ENCODE data around the gene ZFHX3.

GRCh38 chr16:72923757-72924156 is 124.2 kb downstream of the ZFHX3 start:
- TF ChIP-seq ZZZ3 (IDR thresholded peaks at IDR 0.05; ENCODE audit: control insufficient read depth, insufficient read length, low read depth) (no peak), POLR2AphosphoS5 (IDR thresholded peaks at IDR 0.05; ENCODE audit: low read length) (no peak)
- TF ChIP-seq, protein P1, sequence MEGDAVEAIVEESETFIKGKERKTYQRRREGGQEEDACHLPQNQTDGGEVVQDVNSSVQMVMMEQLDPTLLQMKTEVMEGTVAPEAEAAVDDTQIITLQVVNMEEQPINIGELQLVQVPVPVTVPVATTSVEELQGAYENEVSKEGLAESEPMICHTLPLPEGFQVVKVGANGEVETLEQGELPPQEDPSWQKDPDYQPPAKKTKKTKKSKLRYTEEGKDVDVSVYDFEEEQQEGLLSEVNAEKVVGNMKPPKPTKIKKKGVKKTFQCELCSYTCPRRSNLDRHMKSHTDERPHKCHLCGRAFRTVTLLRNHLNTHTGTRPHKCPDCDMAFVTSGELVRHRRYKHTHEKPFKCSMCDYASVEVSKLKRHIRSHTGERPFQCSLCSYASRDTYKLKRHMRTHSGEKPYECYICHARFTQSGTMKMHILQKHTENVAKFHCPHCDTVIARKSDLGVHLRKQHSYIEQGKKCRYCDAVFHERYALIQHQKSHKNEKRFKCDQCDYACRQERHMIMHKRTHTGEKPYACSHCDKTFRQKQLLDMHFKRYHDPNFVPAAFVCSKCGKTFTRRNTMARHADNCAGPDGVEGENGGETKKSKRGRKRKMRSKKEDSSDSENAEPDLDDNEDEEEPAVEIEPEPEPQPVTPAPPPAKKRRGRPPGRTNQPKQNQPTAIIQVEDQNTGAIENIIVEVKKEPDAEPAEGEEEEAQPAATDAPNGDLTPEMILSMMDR (IDR thresholded peaks at IDR 0.05 in 2 of 3, conservative IDR thresholded peaks at IDR 0.05 in 1 of 3; ENCODE audit: control insufficient read depth in 2 of 3, extremely low read depth in 1 of 3, insufficient read depth in 1 of 3, low read depth in 3 of 3, low read length in 3 of 3), result no peak
